Spleen (tissue), 11 donors: ENCODE measurements around the gene MACROD2. TPM values are rescaled to one million over a fixed set of nuclear protein-coding genes. Genes with fewer than 3 reads are reported as not detected.

Experiments
- DNase-seq: peaks from one replicate; pipeline ENCODE4 v3.0.0-alpha.2; 2020
- H3K27ac ChIP-seq, 8 donors: fragments of 200-600 bp; sonication (generic) in 7 of 8; 1 replicate in 4 of 8; 2 replicates in 4 of 8; pipeline versions ENCODE4 v1.5.0 to v1.8.0; 2016 to 2021; ENCODE audit warnings: inconsistent platforms in 4 of 8, mild to moderate bottlenecking in 4 of 8, moderate library complexity in 1 of 8
- H3K27me3 ChIP-seq, 7 donors: fragments of 200-600 bp; sonication (generic) in 6 of 7; replicated peaks in 1 of 7; 1 replicate in 4 of 7; 2 replicates in 3 of 7; pipeline versions ENCODE4 v1.5.0 to v1.8.0; 2016 to 2021; ENCODE audit warnings: inconsistent platforms in 3 of 7, mild to moderate bottlenecking in 1 of 7
- H3K36me3 ChIP-seq, 6 donors: fragments of 200-600 bp; sonication (generic) in 5 of 6; 1 replicate in 4 of 6; 2 replicates in 2 of 6; pipeline versions ENCODE4 v1.5.0 to v1.8.0; 2016 to 2021; ENCODE audit warnings: inconsistent platforms in 2 of 6
- H3K4me1 ChIP-seq, 6 donors: fragments of 200-600 bp; sonication (generic) in 5 of 6; 1 replicate in 3 of 6; 2 replicates in 3 of 6; pipeline versions ENCODE4 v1.5.0 to v1.8.0; 2016 to 2021; ENCODE audit warnings: inconsistent platforms in 3 of 6
- H3K4me3 ChIP-seq, 8 donors: fragments of 200-600 bp; sonication (generic) in 7 of 8; 1 replicate in 4 of 8; 2 replicates in 4 of 8; pipeline versions ENCODE4 v1.5.0 to v1.8.0; 2016 to 2021; ENCODE audit warnings: inconsistent platforms in 4 of 8, mild to moderate bottlenecking in 4 of 8, moderate library complexity in 2 of 8
- H3K9me3 ChIP-seq, 8 donors: fragments of 200-600 bp; sonication (generic) in 7 of 8; 1 replicate in 4 of 8; 2 replicates in 4 of 8; pipeline versions ENCODE4 v1.5.0 to v1.8.0; 2016 to 2021; ENCODE audit warnings: inconsistent platforms in 4 of 8
- CTCF ChIP-seq, 11 experiments: fragments of 200-600 bp in 7 of 11; fragments of 450-650 bp in 4 of 11; sonication (generic) in 4 of 11; IDR thresholded peaks in 8 of 11; conservative IDR thresholded peaks in 3 of 11; 1 replicate in 7 of 11; 2 replicates in 4 of 11; pipeline versions ENCODE4 v1.4.0 to v1.8.0; 2016 to 2021; ENCODE audit warnings: antibody characterized with exemption in 11 of 11, inconsistent platforms in 4 of 11, mild to moderate bottlenecking in 1 of 11
- POLR2A ChIP-seq, 3 donors: fragments of 450-650 bp; IDR thresholded peaks; one replicate each; pipeline ENCODE4 v1.5.1; 2017; ENCODE audit warnings: antibody characterized with exemption in 3 of 3, mild to moderate bottlenecking in 1 of 3
- POLR2AphosphoS5 ChIP-seq, 3 donors: sonication (generic); formaldehyde crosslinking; IDR thresholded peaks; one replicate each; pipeline ENCODE4 v1.5.1; 2017; ENCODE audit warnings: antibody characterized with exemption in 3 of 3
- WGBS, 5 donors: extraction: QIAGEN DNeasy Blood & Tissue Kit in 3 of 5; methylation state at CpG; one replicate each; pipeline versions ENCODE4 v1.1.5 to v1.1.7; 2013 to 2018; 5-methylcytosine and 5-hydroxymethylcytosine counted together
- intact Hi-C: fragments of 100-400 bp; cut with DNase I; formaldehyde crosslinking; loops from one replicate; pipeline ENCODE4 v1.15.0; 2023; ENCODE audit warnings: low total_unique reads
- polyA plus RNA-seq, 3 donors: library from polyadenylated mRNA; stranded (reverse); fragments of 200-250 nt; gene quantifications; one replicate each; pipeline ENCODE4 v1.2.1, GENCODE V29; 2013
- total RNA-seq, 7 donors: library from RNA; depleted of rRNA in 3 of 7; stranded (reverse); fragments of >200 nt in 3 of 7; fragmentation: NEBNext Ultra II Directional in 4 of 7; extraction: Animal tissue kit (Norgen Biotek cat#: 25700) in 4 of 7; gene quantifications; one replicate each; pipeline versions ENCODE4 v1.1.0 to v1.2.1, GENCODE V29; 2016 to 2021
- donor health status: healthy with polysubstance abuse.
- donor health status: DM: no; HTN: no; CAD: no; lungs with moderate emphysema.
- donor health status: DM: no; HTN: no; CAD: no.
- donor health status: Bipolar disorder and iron deficiency.
- donor health status: healthy.
- donor health status: DM: no; HTN: no; CAD: no.
- donor health status: DM: yes; HTN: yes; CAD: no.

Gene MACROD2
- total and polyA plus RNA-seq, 10 donors, result 1.5 to 4.7 (median 3.4) TPM

- H3K27ac ChIP-seq, result no peak overlapping the region
- H3K9me3 ChIP-seq, result peaks cover 0 to 7% (median under 1%) of the 10 kb centered on the region in 8 donors
- intact Hi-C loops, result no loop called here
- DNase-seq, result no peak
- no peaks in the 10 kb centered on the region for H3K4me1 ChIP-seq
- 89 to 93% (median 92%) methylated on average over 6 of the region's 6 CpGs for WGBS, 5 donors
- H3K27me3 ChIP-seq, result no peaks in the 10 kb centered on the region
- H3K4me3 ChIP-seq, result no peak overlapping the region
- no peaks in the 10 kb centered on the region for H3K36me3 ChIP-seq
- TF ChIP-seq CTCF (IDR thresholded peaks at IDR 0.05 in 8 of 11, conservative IDR thresholded peaks at IDR 0.05 in 3 of 11) (no peak), POLR2A (IDR thresholded peaks at IDR 0.05) (no peak), POLR2AphosphoS5 (IDR thresholded peaks at IDR 0.05) (no peak)
These were observed 120.7 kb downstream of the MACROD2 start for GRCh38 chr20:14116037-14116436.

- Histone ChIP-seq H3K27me3 (no peaks in the 10 kb centered on the region), H3K4me1 (no peaks in the 10 kb centered on the region), H3K4me3 (no peak overlapping the region), H3K27ac (no peak overlapping the region), H3K36me3 (no peaks in the 10 kb centered on the region), H3K9me3 (no peaks in the 10 kb centered on the region)
- TF ChIP-seq POLR2AphosphoS5 (IDR thresholded peaks at IDR 0.05) (no peak), POLR2A (IDR thresholded peaks at IDR 0.05) (no peak), CTCF (IDR thresholded peaks at IDR 0.05 in 8 of 11, conservative IDR thresholded peaks at IDR 0.05 in 3 of 11) (no peak)
- DNase-seq, result no peak
- WGBS, 5 donors, result 79 to 93% (median 84%) methylated on average over 2 of the region's 2 CpGs
- intact Hi-C loops, result no loop called here
These were observed 122.5 kb downstream of the MACROD2 start for GRCh38 chr20:14117768-14118167.

- Histone ChIP-seq H3K36me3 (no peaks in the 10 kb centered on the region), H3K4me3 (no peak overlapping the region), H3K27me3 (no peaks in the 10 kb centered on the region), H3K27ac (no peak overlapping the region), H3K9me3 (peaks cover 0 to 3% (median 0%) of the 10 kb centered on the region in 8 donors), H3K4me1 (no peaks in the 10 kb centered on the region)
- intact Hi-C loops, result no loop called here
- no peak for DNase-seq
- 49 to 64% (median 55%) methylated on average over 2 of the region's 2 CpGs for WGBS, 5 donors
- no peak for TF ChIP-seq POLR2AphosphoS5 (IDR thresholded peaks at IDR 0.05)
- TF ChIP-seq POLR2A (IDR thresholded peaks at IDR 0.05), result no peak
These were observed 131.5 kb downstream of the MACROD2 start for GRCh38 chr20:14126856-14127255.

- TF ChIP-seq POLR2A (IDR thresholded peaks at IDR 0.05), result no peak
- TF ChIP-seq POLR2AphosphoS5 (IDR thresholded peaks at IDR 0.05), result no peak
- intact Hi-C loops, result no loop called here
- WGBS, 5 donors, result 41 to 62% (median 50%) methylated on average over 2 of the region's 2 CpGs
- no peak for DNase-seq
- H3K27ac ChIP-seq, result no peak overlapping the region
- H3K9me3 ChIP-seq, result peaks cover 0 to 11% (median 0%) of the 10 kb centered on the region in 8 donors
- H3K4me1 ChIP-seq, result no peaks in the 10 kb centered on the region
- no peaks in the 10 kb centered on the region for H3K27me3 ChIP-seq
- no peak overlapping the region for H3K4me3 ChIP-seq
- no peaks in the 10 kb centered on the region for H3K36me3 ChIP-seq
These were observed 132.4 kb downstream of the MACROD2 start for GRCh38 chr20:14127514-14128223.

GRCh38 chr20:14134004-14134403, 138.7 kb downstream of the MACROD2 start:
- Histone ChIP-seq H3K4me1 (no peaks in the 10 kb centered on the region), H3K27me3 (no peaks in the 10 kb centered on the region), H3K4me3 (no peak overlapping the region), H3K36me3 (no peaks in the 10 kb centered on the region), H3K9me3 (peaks cover 0 to 26% (median 9%) of the 10 kb centered on the region in 8 donors), H3K27ac (no peak overlapping the region)
- TF ChIP-seq POLR2A (IDR thresholded peaks at IDR 0.05) (no peak), CTCF (IDR thresholded peaks at IDR 0.05 in 8 of 11, conservative IDR thresholded peaks at IDR 0.05 in 3 of 11) (no peak), POLR2AphosphoS5 (IDR thresholded peaks at IDR 0.05) (no peak)
- intact Hi-C loops, result no loop called here
- DNase-seq, result no peak
- WGBS, 5 donors, result 87 to 94% (median 91%) methylated on average over 3 of the region's 3 CpGs
